H9 (cell line): Measurements from ENCODE around the gene BMPR2. TPM values are rescaled to one million over a fixed set of nuclear protein-coding genes. Genes with fewer than 3 reads are reported as not detected.

Experiments
- DNase-seq: peaks from one replicate; pipeline ENCODE4 v3.0.0-alpha.2; 2017
- H2AFZ ChIP-seq: one replicate; pipeline ENCODE4 v1.6.1; 2013; ENCODE audit warnings: mild to moderate bottlenecking, low read length, control low read depth, moderate library complexity
- H2AK5ac ChIP-seq: 2 replicates; pipeline ENCODE4 v1.6.1; 2013; ENCODE audit warnings: low read length, control low read depth, mixed read lengths; ENCODE audit not compliant: insufficient read length
- H2BK120ac ChIP-seq: one replicate; pipeline ENCODE4 v1.6.1; 2013; ENCODE audit warnings: low read depth, mild to moderate bottlenecking, low read length, control low read depth, inconsistent platforms; ENCODE audit not compliant: poor library complexity, severe bottlenecking
- H2BK12ac ChIP-seq: 2 replicates; pipeline ENCODE4 v1.6.1; 2013; ENCODE audit warnings: low read length, control low read depth, mixed read lengths, low read depth; ENCODE audit not compliant: insufficient read length
- H2BK15ac ChIP-seq: 2 replicates; pipeline ENCODE4 v1.6.1; 2013; ENCODE audit warnings: low read depth, low read length, control low read depth
- H2BK20ac ChIP-seq: one replicate; pipeline ENCODE4 v1.6.1; 2013; ENCODE audit warnings: low read depth, mild to moderate bottlenecking, low read length, control low read depth, inconsistent platforms; ENCODE audit not compliant: poor library complexity, severe bottlenecking
- H2BK5ac ChIP-seq: 2 replicates; pipeline ENCODE4 v1.6.1; 2013; ENCODE audit warnings: low read length, control low read depth, mixed read lengths; ENCODE audit not compliant: insufficient read length
- H3K14ac ChIP-seq: 2 replicates; pipeline ENCODE4 v1.6.1; 2013; ENCODE audit warnings: low read length, control low read depth; ENCODE audit not compliant: insufficient read depth
- H3K18ac ChIP-seq: 2 replicates; pipeline ENCODE4 v1.6.1; 2013; ENCODE audit warnings: low read depth, mild to moderate bottlenecking, mixed read lengths, low read length, control low read depth; ENCODE audit not compliant: insufficient read length
- H3K23ac ChIP-seq: 2 replicates; pipeline ENCODE4 v1.6.1; 2013; ENCODE audit warnings: low read length, control low read depth, mixed read lengths, low read depth; ENCODE audit not compliant: insufficient read length
- H3K23me2 ChIP-seq: 2 replicates; pipeline ENCODE4 v1.6.1; 2013; ENCODE audit warnings: low read depth, mild to moderate bottlenecking, mixed read lengths, low read length, control low read depth; ENCODE audit not compliant: insufficient read length, poor library complexity, severe bottlenecking
- H3K27ac ChIP-seq: 2 replicates; pipeline ENCODE4 v1.5.1; 2013; ENCODE audit warnings: low read length, control low read depth, mixed read lengths, low read depth; ENCODE audit not compliant: insufficient read length
- H3K27me3 ChIP-seq: 2 replicates; pipeline ENCODE4 v1.6.1; 2013; ENCODE audit warnings: low read length, control low read depth, inconsistent platforms; ENCODE audit not compliant: insufficient read depth
- H3K4ac ChIP-seq: 2 replicates; pipeline ENCODE4 v1.6.1; 2013; ENCODE audit warnings: low read depth, mild to moderate bottlenecking, control low read depth, inconsistent platforms, low read length, moderate library complexity
- H3K4me1 ChIP-seq: 2 replicates; pipeline ENCODE4 v1.6.1; 2013; ENCODE audit warnings: low read length, control low read depth, inconsistent platforms; ENCODE audit not compliant: insufficient read depth
- H3K4me2 ChIP-seq: 2 replicates; pipeline ENCODE4 v1.6.1; 2013; ENCODE audit warnings: low read length, control low read depth, mixed read lengths; ENCODE audit not compliant: insufficient read length, insufficient read depth
- H3K56ac ChIP-seq: 2 replicates; pipeline ENCODE4 v1.6.1; 2013; ENCODE audit warnings: low read depth, mild to moderate bottlenecking, mixed read lengths, low read length, control low read depth; ENCODE audit not compliant: insufficient read length
- H3K79me1 ChIP-seq: 2 replicates; pipeline ENCODE4 v1.6.1; 2013; ENCODE audit warnings: low read depth, mild to moderate bottlenecking, moderate library complexity, low read length, control low read depth, inconsistent platforms; ENCODE audit not compliant: insufficient read depth, poor library complexity, severe bottlenecking
- H3K79me2 ChIP-seq: 2 replicates; pipeline ENCODE4 v1.6.1; 2013; ENCODE audit warnings: low read length, control low read depth, inconsistent platforms; ENCODE audit not compliant: insufficient read depth
- H3K9ac ChIP-seq: 2 replicates; pipeline ENCODE4 v1.6.1; 2013; ENCODE audit warnings: low read length, control low read depth, mixed read lengths; ENCODE audit not compliant: insufficient read length; ENCODE audit errors: extremely low read depth
- H3K9me3 ChIP-seq: one replicate; pipeline ENCODE4 v1.6.1; 2013; ENCODE audit warnings: low read depth, low read length, inconsistent platforms; ENCODE audit not compliant: control insufficient read depth
- H3T11ph ChIP-seq: one replicate; pipeline ENCODE4 v1.6.1; 2013; ENCODE audit warnings: mild to moderate bottlenecking, low read length, control low read depth, inconsistent platforms
- H4K20me1 ChIP-seq: one replicate; pipeline ENCODE4 v1.6.1; 2013; ENCODE audit not compliant: control insufficient read depth, insufficient read length, insufficient read depth
- H4K5ac ChIP-seq: 2 replicates; pipeline ENCODE4 v1.6.1; 2013; ENCODE audit warnings: low read depth, mild to moderate bottlenecking, mixed read lengths, low read length, control low read depth; ENCODE audit not compliant: insufficient read length
- H4K8ac ChIP-seq: replicated peaks from 2 replicates; pipeline ENCODE4 v1.6.1; 2013; ENCODE audit warnings: low read length, control low read depth, mixed read lengths, low read depth; ENCODE audit not compliant: insufficient read length
- H4K91ac ChIP-seq: 2 replicates; pipeline ENCODE4 v1.6.1; 2013; ENCODE audit warnings: low read depth, mild to moderate bottlenecking, moderate library complexity, mixed read lengths, low read length, control low read depth; ENCODE audit not compliant: insufficient read length
- H3K27ac Mint-ChIP-seq, 3 experiments: 2 replicates in 2 of 3; 3 replicates in 1 of 3; pipeline ENCODE4 v1.8.0; 2020 to 2021; ENCODE audit warnings: mixed read lengths in 3 of 3, mild to moderate bottlenecking in 1 of 3, moderate library complexity in 1 of 3
- H3K27me3 Mint-ChIP-seq: 2 replicates; pipeline ENCODE4 v1.8.0; 2021; ENCODE audit warnings: low read depth, mild to moderate bottlenecking, moderate library complexity, mixed read lengths
- H3K36me3 Mint-ChIP-seq, 3 experiments: 2 replicates in 2 of 3; 3 replicates in 1 of 3; pipeline ENCODE4 v1.8.0; 2020 to 2021; ENCODE audit warnings: low read depth in 3 of 3, mixed read lengths in 3 of 3; ENCODE audit not compliant: insufficient read depth in 1 of 3
- H3K4me1 Mint-ChIP-seq, 2 experiments: 2 replicates each; pipeline ENCODE4 v1.8.0; 2020; ENCODE audit warnings: mixed read lengths in 2 of 2
- H3K4me3 Mint-ChIP-seq, 2 experiments: 2 replicates in 1 of 2; 3 replicates in 1 of 2; pipeline ENCODE4 v1.8.0; 2020 to 2021; ENCODE audit warnings: mild to moderate bottlenecking in 2 of 2, mixed read lengths in 2 of 2, moderate library complexity in 1 of 2
- H3K9me3 Mint-ChIP-seq, 2 experiments: 2 replicates in 1 of 2; 3 replicates in 1 of 2; pipeline ENCODE4 v1.8.0; 2020; ENCODE audit warnings: mild to moderate bottlenecking in 2 of 2, mixed read lengths in 2 of 2, moderate library complexity in 1 of 2
- WGBS: extraction: QIAGEN DNeasy Blood & Tissue Kit; methylation state at CpG from one replicate; pipeline ENCODE4 v1.1.7; 2013; ENCODE audit warnings: missing lambda C conversion rate, low lambda C conversion rate, mixed read lengths; ENCODE audit not compliant: insufficient read length; ENCODE audit errors: extremely low coverage; 5-methylcytosine and 5-hydroxymethylcytosine counted together
- total RNA-seq: library from RNA; stranded (reverse); gene quantifications from 2 replicates; pipeline ENCODE4 v1.2.1, GENCODE V29; 2021
- TF ChIP-seq, protein P1 (sequence below): fragments of 200-600 bp; sonication (generic); conservative IDR thresholded peaks from 3 replicates; pipeline ENCODE4 v1.8.0; 2021; ENCODE audit warnings: antibody characterized with exemption, mild to moderate bottlenecking

Gene BMPR2
- total RNA-seq, 1 experiment from 2014 or later = 17.3 TPM

GRCh38 chr2:202408546-202409140, 32.5 kb downstream of the BMPR2 start:
- no peak for DNase-seq
- TF ChIP-seq, protein P1, sequence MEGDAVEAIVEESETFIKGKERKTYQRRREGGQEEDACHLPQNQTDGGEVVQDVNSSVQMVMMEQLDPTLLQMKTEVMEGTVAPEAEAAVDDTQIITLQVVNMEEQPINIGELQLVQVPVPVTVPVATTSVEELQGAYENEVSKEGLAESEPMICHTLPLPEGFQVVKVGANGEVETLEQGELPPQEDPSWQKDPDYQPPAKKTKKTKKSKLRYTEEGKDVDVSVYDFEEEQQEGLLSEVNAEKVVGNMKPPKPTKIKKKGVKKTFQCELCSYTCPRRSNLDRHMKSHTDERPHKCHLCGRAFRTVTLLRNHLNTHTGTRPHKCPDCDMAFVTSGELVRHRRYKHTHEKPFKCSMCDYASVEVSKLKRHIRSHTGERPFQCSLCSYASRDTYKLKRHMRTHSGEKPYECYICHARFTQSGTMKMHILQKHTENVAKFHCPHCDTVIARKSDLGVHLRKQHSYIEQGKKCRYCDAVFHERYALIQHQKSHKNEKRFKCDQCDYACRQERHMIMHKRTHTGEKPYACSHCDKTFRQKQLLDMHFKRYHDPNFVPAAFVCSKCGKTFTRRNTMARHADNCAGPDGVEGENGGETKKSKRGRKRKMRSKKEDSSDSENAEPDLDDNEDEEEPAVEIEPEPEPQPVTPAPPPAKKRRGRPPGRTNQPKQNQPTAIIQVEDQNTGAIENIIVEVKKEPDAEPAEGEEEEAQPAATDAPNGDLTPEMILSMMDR = no peak
- no peak overlapping the region for H2BK12ac ChIP-seq
- no peak overlapping the region for H2BK120ac ChIP-seq
- H2BK5ac ChIP-seq = no peak overlapping the region
- peaks cover 4% of the 10 kb centered on the region for H3K79me1 ChIP-seq
- no peaks in the 10 kb centered on the region for H4K20me1 ChIP-seq
- no peak overlapping the region for H3K18ac ChIP-seq
- no peak overlapping the region for H3K27ac ChIP-seq
- WGBS = no CpG with 5 or more reads among the region's 6 CpGs
- H3T11ph ChIP-seq = no peak overlapping the region
- H3K23ac ChIP-seq = no peak overlapping the region
- no peak overlapping the region for H4K8ac ChIP-seq
- no peaks in the 10 kb centered on the region for H3K23me2 ChIP-seq
- H2BK15ac ChIP-seq = no peak overlapping the region
- H3K14ac ChIP-seq = no peak overlapping the region
- H4K5ac ChIP-seq = no peak overlapping the region
- H3K4me1 ChIP-seq = no peaks in the 10 kb centered on the region
- no peak overlapping the region for H3K9ac ChIP-seq
- H3K9me3 Mint-ChIP-seq = no peaks in the 10 kb centered on the region; a peak in 1 of 5 replicates
- H2BK20ac ChIP-seq = no peak overlapping the region
- H3K27ac Mint-ChIP-seq = peak overlapping the region in 1 of 3 experiments; percentile 40; a peak in 1 of 7 replicates
- no peak overlapping the region for H3K4me2 ChIP-seq
- H3K4ac ChIP-seq = no peak overlapping the region
- H3K27me3 Mint-ChIP-seq = no peaks in the 10 kb centered on the region
- H3K4me1 Mint-ChIP-seq = peaks cover 5 to 9% of the 10 kb centered on the region in 2 experiments; a peak in 3 of 4 replicates
- H3K79me2 ChIP-seq = peaks cover 3% of the 10 kb centered on the region; the same call in 1 of the 2 replicates
- no peaks in the 10 kb centered on the region for H3K9me3 ChIP-seq
- H2AFZ ChIP-seq = no peak overlapping the region
- no peak overlapping the region for H2AK5ac ChIP-seq
- no peak overlapping the region for H3K4me3 Mint-ChIP-seq
- H3K56ac ChIP-seq = no peak overlapping the region
- no peaks in the 10 kb centered on the region for H3K27me3 ChIP-seq
- H4K91ac ChIP-seq = no peak overlapping the region
- peaks cover 0 to 9% (median 7%) of the 10 kb centered on the region in 3 experiments; a peak in 3 of 7 replicates for H3K36me3 Mint-ChIP-seq
